RWPE2 (cell line): ENCODE data around the gene SLC35E4.

Source experiments
- ATAC-seq: fragments of 200-7000 bp; cut with Tn5 transposase; 3 replicates; pipeline ENCODE4 v1.9.1; 2021; ENCODE audit warnings: low read depth
- DNase-seq: peaks from one replicate; pipeline ENCODE4 v3.0.0-alpha.2; 2020; ENCODE audit warnings: low spot score
- H3K27ac ChIP-seq: fragments of 450-650 bp; 2 replicates; pipeline ENCODE4 v1.5.1; 2017; ENCODE audit warnings: mild to moderate bottlenecking; ENCODE audit not compliant: poor library complexity, severe bottlenecking
- H3K27me3 ChIP-seq: fragments of 250-450 bp; sonication (Bioruptor Pico); 2 replicates; pipeline ENCODE4 v1.5.1; 2021; ENCODE audit warnings: mild to moderate bottlenecking, moderate library complexity; ENCODE audit not compliant: insufficient read depth, poor library complexity, severe bottlenecking
- H3K36me3 ChIP-seq: fragments of 250-450 bp; sonication (Bioruptor Pico); 2 replicates; pipeline ENCODE4 v1.5.1; 2020; ENCODE audit warnings: low read depth, mild to moderate bottlenecking, moderate library complexity
- H3K4me1 ChIP-seq: fragments of 250-450 bp; sonication (Bioruptor Pico); 2 replicates; pipeline ENCODE4 v1.5.1; 2021; ENCODE audit warnings: mild to moderate bottlenecking, moderate library complexity; ENCODE audit not compliant: insufficient read depth, poor library complexity, severe bottlenecking
- H3K4me3 ChIP-seq: fragments of 250-450 bp; sonication (Bioruptor Pico); 2 replicates; pipeline ENCODE4 v1.5.1; 2021; ENCODE audit warnings: mild to moderate bottlenecking, moderate library complexity; ENCODE audit not compliant: severe bottlenecking
- H3K9me3 ChIP-seq: fragments of 250-450 bp; sonication (Bioruptor Pico); 2 replicates; pipeline ENCODE4 v1.5.1; 2021; ENCODE audit warnings: mild to moderate bottlenecking, moderate library complexity; ENCODE audit not compliant: severe bottlenecking
- TF ChIP-seq, protein P1 (sequence below): fragments of 450-650 bp; IDR thresholded peaks from one replicate; pipeline ENCODE4 v1.5.1; 2017; ENCODE audit warnings: mild to moderate bottlenecking, moderate library complexity; ENCODE audit not compliant: poor library complexity, severe bottlenecking

The SLC35E4 gene

DNA sequence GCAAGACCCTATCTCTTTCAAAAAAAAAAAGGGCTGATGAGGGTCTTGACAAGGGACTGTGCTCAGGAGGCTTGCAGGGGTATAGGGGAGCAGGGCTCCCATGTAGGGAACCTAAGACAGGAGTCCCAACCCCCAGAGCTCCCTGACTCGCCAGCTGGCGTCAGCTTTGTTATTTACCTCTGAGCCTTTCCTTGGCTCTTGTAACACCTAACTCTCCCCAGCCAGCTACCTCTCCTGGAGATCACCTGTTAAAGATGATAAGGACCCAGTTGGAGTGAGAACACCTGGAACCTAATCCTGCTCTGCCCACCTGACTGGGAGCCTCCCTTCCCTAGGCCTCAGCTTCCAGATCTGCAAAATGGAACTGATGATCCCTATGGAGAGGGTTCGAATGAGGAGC, 13.2 kb downstream of the SLC35E4 start:
- no peak for ATAC-seq
- H3K9me3 ChIP-seq = no peaks in the 10 kb centered on the region
- H3K27ac ChIP-seq = no peak overlapping the region
- H3K36me3 ChIP-seq = no peaks in the 10 kb centered on the region
- H3K4me1 ChIP-seq = peaks cover 5% of the 10 kb centered on the region
- no peaks in the 10 kb centered on the region for H3K27me3 ChIP-seq
- no peak overlapping the region for H3K4me3 ChIP-seq
- DNase-seq = no peak
- TF ChIP-seq, protein P1, sequence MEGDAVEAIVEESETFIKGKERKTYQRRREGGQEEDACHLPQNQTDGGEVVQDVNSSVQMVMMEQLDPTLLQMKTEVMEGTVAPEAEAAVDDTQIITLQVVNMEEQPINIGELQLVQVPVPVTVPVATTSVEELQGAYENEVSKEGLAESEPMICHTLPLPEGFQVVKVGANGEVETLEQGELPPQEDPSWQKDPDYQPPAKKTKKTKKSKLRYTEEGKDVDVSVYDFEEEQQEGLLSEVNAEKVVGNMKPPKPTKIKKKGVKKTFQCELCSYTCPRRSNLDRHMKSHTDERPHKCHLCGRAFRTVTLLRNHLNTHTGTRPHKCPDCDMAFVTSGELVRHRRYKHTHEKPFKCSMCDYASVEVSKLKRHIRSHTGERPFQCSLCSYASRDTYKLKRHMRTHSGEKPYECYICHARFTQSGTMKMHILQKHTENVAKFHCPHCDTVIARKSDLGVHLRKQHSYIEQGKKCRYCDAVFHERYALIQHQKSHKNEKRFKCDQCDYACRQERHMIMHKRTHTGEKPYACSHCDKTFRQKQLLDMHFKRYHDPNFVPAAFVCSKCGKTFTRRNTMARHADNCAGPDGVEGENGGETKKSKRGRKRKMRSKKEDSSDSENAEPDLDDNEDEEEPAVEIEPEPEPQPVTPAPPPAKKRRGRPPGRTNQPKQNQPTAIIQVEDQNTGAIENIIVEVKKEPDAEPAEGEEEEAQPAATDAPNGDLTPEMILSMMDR = no peak

DNA sequence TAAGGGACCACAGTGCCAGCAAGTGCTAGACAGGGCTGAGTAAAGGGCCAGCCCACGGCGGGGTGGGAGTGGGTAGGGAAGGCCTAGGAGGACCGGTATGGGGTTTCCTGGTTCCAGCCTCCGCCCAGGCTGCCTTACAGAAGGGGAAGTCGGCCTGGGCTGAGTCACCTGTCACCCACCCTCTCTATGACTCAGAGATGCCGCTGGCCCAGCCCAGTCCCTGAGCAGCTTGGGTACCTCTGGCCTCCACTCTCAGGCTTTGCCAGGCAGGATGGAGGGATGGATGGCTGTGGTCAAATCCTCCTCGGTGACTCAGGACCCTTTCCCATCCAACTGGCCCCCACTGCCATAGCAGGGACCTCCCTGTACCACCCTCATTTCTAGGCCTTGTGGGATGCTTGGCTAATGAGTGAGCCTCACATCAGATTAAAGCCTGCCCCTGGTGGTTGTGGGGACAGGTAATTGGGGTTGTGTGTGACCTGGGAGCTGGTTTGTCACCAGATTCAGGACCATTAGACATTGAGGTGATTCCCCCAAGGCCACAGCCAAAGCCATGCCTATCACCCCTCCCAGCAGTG, 13.9 kb downstream of the SLC35E4 start:
- H3K27me3 ChIP-seq = no peaks in the 10 kb centered on the region
- DNase-seq (no peak), ATAC-seq (peak; percentile 99)
- no peak overlapping the region for H3K4me3 ChIP-seq
- TF ChIP-seq, protein P1 = peak; percentile 8
- no peaks in the 10 kb centered on the region for H3K9me3 ChIP-seq
- no peak overlapping the region for H3K27ac ChIP-seq
- no peaks in the 10 kb centered on the region for H3K36me3 ChIP-seq
- H3K4me1 ChIP-seq = peaks cover 5% of the 10 kb centered on the region

GRCh38 chr22:30650508-30651116, 15.0 kb downstream of the SLC35E4 start:
- Histone ChIP-seq H3K27me3 (no peaks in the 10 kb centered on the region), H3K9me3 (no peaks in the 10 kb centered on the region), H3K4me1 (peaks cover 5% of the 10 kb centered on the region), H3K36me3 (no peaks in the 10 kb centered on the region), H3K27ac (no peak overlapping the region), H3K4me3 (no peak overlapping the region)
- ATAC-seq (no peak), DNase-seq (no peak)
- TF ChIP-seq, protein P1 = no peak

GRCh38 chr22:30652852-30653251, 17.3 kb downstream of the SLC35E4 start:
- Histone ChIP-seq H3K4me3 (no peak overlapping the region), H3K36me3 (no peaks in the 10 kb centered on the region), H3K27ac (no peak overlapping the region), H3K9me3 (no peaks in the 10 kb centered on the region), H3K27me3 (no peaks in the 10 kb centered on the region), H3K4me1 (peaks cover 5% of the 10 kb centered on the region)
- TF ChIP-seq, protein P1 = no peak
- no peak for DNase-seq
- no peak for ATAC-seq

DNA sequence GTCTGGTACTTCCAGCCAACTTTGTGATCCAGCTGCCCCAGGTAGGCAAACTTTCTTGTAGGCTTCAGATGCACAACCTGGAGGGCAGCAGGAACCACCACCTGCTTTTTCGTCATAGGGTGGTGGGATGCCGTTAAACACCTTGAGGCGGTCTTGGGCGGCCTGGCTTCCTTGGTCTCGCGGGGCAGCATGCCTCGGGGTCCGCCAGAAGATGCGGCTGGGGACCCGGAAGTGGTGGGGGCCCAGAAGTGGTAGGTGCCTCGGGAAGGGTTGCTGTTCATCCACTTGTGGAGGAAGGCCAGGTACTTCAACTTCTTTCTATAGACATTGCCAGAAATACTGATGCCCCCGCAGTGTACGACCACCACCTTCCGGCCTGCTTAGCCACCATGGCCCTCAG, 18.8 kb downstream of the SLC35E4 start:
- TF ChIP-seq, protein P1 = no peak
- Histone ChIP-seq H3K4me3 (no peak overlapping the region), H3K27ac (no peak overlapping the region), H3K4me1 (no peaks in the 10 kb centered on the region), H3K9me3 (no peaks in the 10 kb centered on the region), H3K27me3 (no peaks in the 10 kb centered on the region), H3K36me3 (no peaks in the 10 kb centered on the region)
- no peak for ATAC-seq
- no peak for DNase-seq
